OCI-M2 (cell line): ENCODE results near the gene SNAI3.

Experiments used
- DNase-seq: peaks from one replicate; lab custom pipeline; 2025; ENCODE audit not compliant: unreplicated experiment; lab: John Stamatoyannopoulos, UW

The SNAI3 gene

GRCh38 chr16:88686439-88687253 lies at the start of gene SNAI3:
TSS of gene SNAI3 (minus strand) at chr16:88686507. CDS start at chr16:88686406, 101 bp downstream.
- DNase-seq = no peak

- DNase-seq = no peak
Observed at GRCh38 chr16:88736088-88736487, 49.8 kb upstream of the SNAI3 start.

GRCh38 chr16:88735616-88736015 lies 49.3 kb upstream of the SNAI3 start:
- no peak for DNase-seq

- DNase-seq = no peak
Observed at GRCh38 chr16:88735121-88735520, 48.8 kb upstream of the SNAI3 start.

- DNase-seq = no peak
Observed at GRCh38 chr16:88734361-88734728, 48.0 kb upstream of the SNAI3 start.

GRCh38 chr16:88733630-88734360 lies 47.5 kb upstream of the SNAI3 start:
- no peak for DNase-seq

GRCh38 chr16:88732961-88733294 lies 46.6 kb upstream of the SNAI3 start:
- DNase-seq = no peak

- no peak for DNase-seq
Observed at GRCh38 chr16:88732172-88732960, 46.1 kb upstream of the SNAI3 start.

- no peak for DNase-seq
Observed at GRCh38 chr16:88731699-88732098, 45.4 kb upstream of the SNAI3 start.

- no peak for DNase-seq
Observed at GRCh38 chr16:88730632-88731607, 44.6 kb upstream of the SNAI3 start.

GRCh38 chr16:88727871-88728270 lies 41.6 kb upstream of the SNAI3 start:
- DNase-seq = no peak

- DNase-seq = no peak
Observed at GRCh38 chr16:88726981-88727380, 40.7 kb upstream of the SNAI3 start.

- DNase-seq = no peak
Observed at GRCh38 chr16:88726408-88726749, 40.1 kb upstream of the SNAI3 start.

GRCh38 chr16:88725609-88726407 lies 39.5 kb upstream of the SNAI3 start:
- DNase-seq = no peak

GRCh38 chr16:88724855-88725555 lies 38.7 kb upstream of the SNAI3 start:
- no peak for DNase-seq

- no peak for DNase-seq
Observed at GRCh38 chr16:88723911-88724310, 37.6 kb upstream of the SNAI3 start.

- DNase-seq = no peak
Observed at GRCh38 chr16:88723507-88723887, 37.2 kb upstream of the SNAI3 start.

GRCh38 chr16:88722784-88723506 lies 36.6 kb upstream of the SNAI3 start:
- no peak for DNase-seq
